Neural progenitor cell (in vitro differentiated cells): ENCODE data around the gene PARVG.

Experiments used
- CTCF ChIP-seq: fragments of 200-600 bp; sonication (generic); IDR thresholded peaks from 2 replicates; pipeline ENCODE4 v1.5.1; 2017; ENCODE audit warnings: antibody characterized with exemption, mild to moderate bottlenecking
- EZH2 ChIP-seq: fragments of 200-600 bp; sonication (generic); IDR thresholded peaks from 2 replicates; pipeline ENCODE4 v1.6.1; 2017; ENCODE audit warnings: antibody characterized with exemption, mild to moderate bottlenecking, moderate library complexity

GRCh38 chr22:44191036-44191454 lies 10.3 kb downstream of the PARVG start:
- TF ChIP-seq CTCF (no peak), EZH2 (no peak)
